Trophoblast cell (in vitro differentiated cells and primary cell): ENCODE results near the gene CD300E.

ENCODE experiments used
- DNase-seq, 2 donors: peaks; one replicate each; pipeline ENCODE4 v3.0.0-alpha.2; 2016
- H2AFZ ChIP-seq: 2 replicates; pipeline ENCODE4 v1.6.1; 2013; ENCODE audit warnings: low read length, moderate library complexity, mild to moderate bottlenecking; ENCODE audit not compliant: insufficient read depth, poor library complexity
- H2AK5ac ChIP-seq: 2 replicates; pipeline ENCODE4 v1.6.1; 2013; ENCODE audit warnings: mild to moderate bottlenecking, low read length
- H2BK120ac ChIP-seq: 2 replicates; pipeline ENCODE4 v1.6.1; 2013; ENCODE audit warnings: low read length, mild to moderate bottlenecking, moderate library complexity; ENCODE audit not compliant: insufficient read depth, poor library complexity
- H2BK12ac ChIP-seq: 2 replicates; pipeline ENCODE4 v1.6.1; 2013; ENCODE audit warnings: mild to moderate bottlenecking, low read length, moderate library complexity
- H2BK5ac ChIP-seq: 2 replicates; pipeline ENCODE4 v1.6.1; 2013; ENCODE audit warnings: low read length, low read depth, moderate library complexity, mild to moderate bottlenecking; ENCODE audit not compliant: poor library complexity
- H3K14ac ChIP-seq: 2 replicates; pipeline ENCODE4 v1.6.1; 2013; ENCODE audit warnings: mild to moderate bottlenecking, low read length
- H3K18ac ChIP-seq: 2 replicates; pipeline ENCODE4 v1.6.1; 2013; ENCODE audit warnings: mild to moderate bottlenecking, low read length
- H3K23ac ChIP-seq: 2 replicates; pipeline ENCODE4 v1.6.1; 2013; ENCODE audit warnings: low read length
- H3K27ac ChIP-seq: 2 replicates; pipeline ENCODE4 v1.5.1; 2013; ENCODE audit warnings: low read depth, mild to moderate bottlenecking, inconsistent platforms, low read length, moderate library complexity
- H3K27me3 ChIP-seq: 2 replicates; pipeline ENCODE4 v1.6.1; 2013; ENCODE audit warnings: inconsistent platforms, mild to moderate bottlenecking, low read length, moderate library complexity; ENCODE audit not compliant: insufficient read depth
- H3K36me3 ChIP-seq, 2 experiments: 1 replicate in 1 of 2; 2 replicates in 1 of 2; pipeline ENCODE4 v1.6.1; 2013; ENCODE audit warnings: low read length in 2 of 2, mild to moderate bottlenecking in 2 of 2, moderate library complexity in 1 of 2; ENCODE audit not compliant: insufficient read depth in 2 of 2, control insufficient read depth in 1 of 2
- H3K4ac ChIP-seq: 2 replicates; pipeline ENCODE4 v1.6.1; 2013; ENCODE audit warnings: low read depth, mild to moderate bottlenecking, low read length, moderate library complexity
- H3K4me1 ChIP-seq, 2 experiments: 1 replicate in 1 of 2; 2 replicates in 1 of 2; pipeline ENCODE4 v1.6.1; 2013; ENCODE audit warnings: low read length in 2 of 2, mild to moderate bottlenecking in 2 of 2, moderate library complexity in 1 of 2; ENCODE audit not compliant: insufficient read depth in 2 of 2, control insufficient read depth in 1 of 2
- H3K4me2 ChIP-seq: 2 replicates; pipeline ENCODE4 v1.6.1; 2013; ENCODE audit warnings: inconsistent platforms, mild to moderate bottlenecking, low read length, moderate library complexity
- H3K4me3 ChIP-seq: 2 replicates; pipeline ENCODE4 v1.5.1; 2013; ENCODE audit warnings: mild to moderate bottlenecking, low read depth, low read length, inconsistent platforms
- H3K79me1 ChIP-seq: one replicate; pipeline ENCODE4 v1.6.1; 2013; ENCODE audit warnings: low read length
- H3K79me2 ChIP-seq: 2 replicates; pipeline ENCODE4 v1.6.1; 2013; ENCODE audit warnings: low read length, mild to moderate bottlenecking; ENCODE audit not compliant: control insufficient read depth, insufficient read depth, poor library complexity
- H3K9ac ChIP-seq: 2 replicates; pipeline ENCODE4 v1.6.1; 2013; ENCODE audit warnings: mild to moderate bottlenecking, low read length
- H3K9me3 ChIP-seq: 2 replicates; pipeline ENCODE4 v1.6.1; 2013; ENCODE audit warnings: low read depth, mild to moderate bottlenecking, control low read depth, inconsistent platforms, low read length; ENCODE audit not compliant: insufficient read depth
- H4K12ac ChIP-seq: 2 replicates; pipeline ENCODE4 v1.6.1; 2013; ENCODE audit warnings: low read depth, mild to moderate bottlenecking, low read length, moderate library complexity
- H4K8ac ChIP-seq: 2 replicates; pipeline ENCODE4 v1.6.1; 2013; ENCODE audit warnings: low read depth, mild to moderate bottlenecking, low read length, moderate library complexity
- H4K91ac ChIP-seq: one replicate; pipeline ENCODE4 v1.6.1; 2013; ENCODE audit warnings: low read depth, mild to moderate bottlenecking, low read length, moderate library complexity
- WGBS: extraction: QIAGEN DNeasy Blood & Tissue Kit; methylation state at CpG from one replicate; pipeline ENCODE4 v1.1.7; 2013; ENCODE audit warnings: missing lambda C conversion rate; ENCODE audit not compliant: insufficient read length, insufficient coverage; ENCODE audit errors: extremely low coverage; 5-methylcytosine and 5-hydroxymethylcytosine counted together

Gene CD300E

GRCh38 chr17:74599023-74599399 lies 24.5 kb downstream of the CD300E start:
- no CpG with 5 or more reads among the region's 3 CpGs for WGBS

DNA sequence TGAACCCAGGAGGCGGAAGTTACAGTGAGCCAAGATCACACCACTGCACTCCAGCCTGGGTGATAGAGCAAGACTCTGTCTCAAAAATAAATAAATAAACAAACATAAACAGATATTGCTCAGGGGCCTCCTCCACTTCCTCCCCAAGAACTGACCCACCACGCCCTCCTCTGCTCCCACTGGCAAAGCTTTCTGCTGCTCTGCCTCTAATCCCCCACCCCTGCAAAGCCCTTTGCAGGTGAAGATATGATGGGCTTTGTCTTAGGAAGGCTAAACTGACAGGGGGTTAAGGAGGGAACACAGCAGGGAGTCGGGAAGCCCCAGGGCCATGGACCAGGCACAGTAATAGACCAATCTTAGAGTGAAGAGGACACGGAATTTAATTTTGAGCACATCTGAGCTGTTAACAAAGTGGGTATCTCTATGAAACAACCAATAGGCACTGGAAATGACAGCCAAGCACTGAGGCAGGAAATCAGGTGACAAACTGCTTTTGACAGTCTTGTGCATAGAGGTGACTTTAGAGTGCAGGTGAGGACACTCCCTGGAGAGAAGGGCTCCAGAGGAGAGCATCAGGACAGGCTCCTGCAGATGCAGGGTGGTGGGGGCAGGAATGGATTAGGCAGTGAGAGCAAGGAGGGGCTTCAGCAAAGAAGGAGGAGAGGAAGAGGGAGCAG lies 25.1 kb downstream of the CD300E start:
- Histone ChIP-seq H3K18ac (no peak overlapping the region), H3K36me3 (no peaks in the 10 kb centered on the region), H3K14ac (no peak overlapping the region), H2BK12ac (no peak overlapping the region), H3K4me2 (no peak overlapping the region), H2BK120ac (no peak overlapping the region), H3K27me3 (no peaks in the 10 kb centered on the region), H3K79me1 (no peaks in the 10 kb centered on the region), H4K12ac (no peak overlapping the region), H3K27ac (no peak overlapping the region), H2BK5ac (no peak overlapping the region), H3K9me3 (no peaks in the 10 kb centered on the region), H3K23ac (no peak overlapping the region), H2AK5ac (no peak overlapping the region), H2AFZ (no peak overlapping the region), H3K9ac (no peak overlapping the region), H4K8ac (no peak overlapping the region), H3K79me2 (no peaks in the 10 kb centered on the region), H3K4me3 (no peak overlapping the region), H3K4me1 (no peaks in the 10 kb centered on the region), H4K91ac (no peak overlapping the region), H3K4ac (no peak overlapping the region)
- WGBS, result no CpG with 5 or more reads among the region's 4 CpGs
- no peak for DNase-seq

More at GRCh38 chr17:74599023-74599399, 24.5 kb downstream of the CD300E start:
- DNase-seq, result no peak
- H2BK5ac ChIP-seq, result no peak overlapping the region
- H3K27ac ChIP-seq, result no peak overlapping the region
- H3K4me1 ChIP-seq, result no peaks in the 10 kb centered on the region
- no peak overlapping the region for H2AFZ ChIP-seq
- H3K23ac ChIP-seq, result no peak overlapping the region
- no peak overlapping the region for H3K4me2 ChIP-seq
- no peak overlapping the region for H3K4me3 ChIP-seq
- H3K4ac ChIP-seq, result no peak overlapping the region
- H3K79me1 ChIP-seq, result no peaks in the 10 kb centered on the region
- H3K36me3 ChIP-seq, result no peaks in the 10 kb centered on the region
- no peaks in the 10 kb centered on the region for H3K27me3 ChIP-seq
- H2BK12ac ChIP-seq, result no peak overlapping the region
- H3K14ac ChIP-seq, result no peak overlapping the region
- no peak overlapping the region for H4K91ac ChIP-seq
- no peak overlapping the region for H2BK120ac ChIP-seq
- H4K8ac ChIP-seq, result no peak overlapping the region
- no peak overlapping the region for H4K12ac ChIP-seq
- H3K79me2 ChIP-seq, result no peaks in the 10 kb centered on the region
- no peak overlapping the region for H3K9ac ChIP-seq
- peaks cover 2% of the 10 kb centered on the region for H3K9me3 ChIP-seq
- H2AK5ac ChIP-seq, result no peak overlapping the region
- no peak overlapping the region for H3K18ac ChIP-seq

DNA sequence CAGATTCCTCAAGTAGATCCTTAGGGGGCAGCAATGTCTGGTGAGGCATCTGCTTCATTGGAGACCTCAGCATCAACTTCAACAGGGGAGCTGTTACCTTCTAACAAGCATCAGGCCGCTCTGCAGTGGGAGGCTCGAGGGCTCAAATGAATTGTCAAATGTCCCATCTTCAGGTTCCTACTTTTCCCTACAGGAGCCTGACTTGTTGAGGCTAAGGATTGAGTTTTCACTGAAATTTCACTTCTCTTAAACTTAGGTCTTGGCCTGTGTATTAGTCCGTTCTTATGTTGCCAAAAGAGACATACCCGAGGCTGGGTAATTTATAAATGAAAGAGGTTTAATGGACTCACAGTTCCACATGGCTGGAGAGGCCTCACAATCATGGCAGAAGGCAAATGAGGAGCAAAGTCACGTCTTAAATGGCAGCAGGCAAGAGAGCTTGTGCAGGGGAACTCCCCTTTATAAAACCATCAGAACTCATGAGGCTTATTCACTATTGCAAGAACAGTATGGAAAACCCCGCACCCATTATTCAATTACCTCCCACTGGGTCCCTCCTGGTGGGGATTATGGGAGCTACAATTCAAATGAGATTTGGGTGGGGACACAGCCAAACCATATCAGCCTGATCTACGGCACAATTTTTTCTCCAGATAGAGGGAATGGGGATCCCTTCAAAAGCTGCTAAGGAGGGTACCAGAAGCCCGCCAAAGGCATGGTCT lies 26.3 kb downstream of the CD300E start:
- H4K12ac ChIP-seq, result no peak overlapping the region
- H2BK120ac ChIP-seq, result no peak overlapping the region
- no peak overlapping the region for H3K14ac ChIP-seq
- no peak overlapping the region for H3K4me3 ChIP-seq
- no peaks in the 10 kb centered on the region for H3K27me3 ChIP-seq
- H2AK5ac ChIP-seq, result no peak overlapping the region
- no peaks in the 10 kb centered on the region for H3K79me2 ChIP-seq
- no peak overlapping the region for H2BK5ac ChIP-seq
- no peak overlapping the region for H4K8ac ChIP-seq
- no peak overlapping the region for H3K4me2 ChIP-seq
- H2BK12ac ChIP-seq, result no peak overlapping the region
- no CpG with 5 or more reads among the region's 8 CpGs for WGBS
- H3K18ac ChIP-seq, result no peak overlapping the region
- no peak for DNase-seq
- H3K23ac ChIP-seq, result no peak overlapping the region
- H3K27ac ChIP-seq, result no peak overlapping the region
- H4K91ac ChIP-seq, result no peak overlapping the region
- H3K4ac ChIP-seq, result no peak overlapping the region
- H3K9ac ChIP-seq, result no peak overlapping the region
- no peak overlapping the region for H2AFZ ChIP-seq
- peaks cover 0 to 2% of the 10 kb centered on the region in 2 experiments for H3K4me1 ChIP-seq
- H3K79me1 ChIP-seq, result no peaks in the 10 kb centered on the region
- no peaks in the 10 kb centered on the region for H3K36me3 ChIP-seq
- no peaks in the 10 kb centered on the region for H3K9me3 ChIP-seq

DNA sequence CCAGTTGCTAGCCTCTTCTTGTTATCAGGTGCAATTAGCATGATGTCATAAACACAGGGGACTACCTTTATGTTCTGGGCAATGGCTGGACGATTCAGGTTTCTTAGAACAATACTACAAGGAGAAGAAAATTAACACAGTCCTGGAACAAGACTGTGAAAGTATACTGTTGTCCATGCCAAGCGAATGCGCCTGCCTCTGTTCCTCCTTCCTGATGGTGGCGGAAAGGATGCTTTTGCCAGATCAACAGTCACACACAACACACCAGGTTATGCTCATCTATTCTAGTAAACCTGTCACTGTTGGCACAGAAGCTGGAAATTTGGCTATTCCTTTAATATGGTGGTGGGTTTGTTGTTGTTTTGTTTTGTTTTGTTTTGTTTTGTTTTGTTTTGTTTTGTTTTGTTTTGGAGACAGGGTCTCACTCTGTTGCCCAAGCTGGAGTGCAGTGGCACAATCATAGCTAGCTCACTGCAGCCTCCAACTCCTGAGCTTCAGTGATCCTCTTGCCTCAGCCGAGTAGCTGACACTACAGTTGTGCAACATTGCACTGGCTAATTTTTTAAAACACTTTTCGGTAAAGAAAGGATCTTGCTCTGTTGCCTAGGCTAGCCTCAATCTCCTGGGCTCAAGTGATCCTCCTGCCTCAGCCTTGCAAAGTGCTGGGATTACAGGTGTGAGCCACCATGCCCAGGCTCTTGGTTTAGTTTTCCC lies 28.3 kb downstream of the CD300E start:
- H3K4me2 ChIP-seq, result no peak overlapping the region
- no peak overlapping the region for H4K91ac ChIP-seq
- H3K23ac ChIP-seq, result no peak overlapping the region
- H3K4me3 ChIP-seq, result no peak overlapping the region
- H3K27ac ChIP-seq, result no peak overlapping the region
- H3K4ac ChIP-seq, result no peak overlapping the region
- no peak overlapping the region for H2BK120ac ChIP-seq
- no peak overlapping the region for H4K8ac ChIP-seq
- H3K27me3 ChIP-seq, result no peaks in the 10 kb centered on the region
- peaks cover 0 to 2% of the 10 kb centered on the region in 2 experiments for H3K4me1 ChIP-seq
- no peak overlapping the region for H2BK12ac ChIP-seq
- WGBS, result no CpG with 5 or more reads among the region's 6 CpGs
- no peak overlapping the region for H4K12ac ChIP-seq
- no peaks in the 10 kb centered on the region for H3K9me3 ChIP-seq
- no peaks in the 10 kb centered on the region for H3K79me1 ChIP-seq
- no peaks in the 10 kb centered on the region for H3K79me2 ChIP-seq
- no peak overlapping the region for H2AFZ ChIP-seq
- no peak overlapping the region for H2AK5ac ChIP-seq
- H3K14ac ChIP-seq, result no peak overlapping the region
- no peak for DNase-seq
- H2BK5ac ChIP-seq, result no peak overlapping the region
- no peaks in the 10 kb centered on the region for H3K36me3 ChIP-seq
- no peak overlapping the region for H3K9ac ChIP-seq
- no peak overlapping the region for H3K18ac ChIP-seq
